HepG2 (cell line): ENCODE results near the gene NUP62. TPM values are rescaled to one million over a fixed set of nuclear protein-coding genes. Genes with fewer than 3 reads are reported as not detected.

Source experiments
- ATAC-seq: fragments of 200-7000 bp; cut with Tn5 transposase; 3 replicates; pipeline ENCODE4 v1.9.1; 2020; ENCODE audit warnings: mild to moderate bottlenecking, moderate library complexity
- BruUV-seq: library from RNA; stranded (reverse); fragments of 400-500 nt; replicated peaks from 2 replicates; lab custom pipeline; 2021; lab: Mats Ljungman, UMichigan
- CTCF ChIA-PET: fragments of 300-600 bp; formaldehyde crosslinking; extraction: SDS; loops from one replicate; lab custom pipeline; 2021; ENCODE audit warnings: low total read pairs, inconsistent platforms, low intra/inter-chr PET ratio; lab: Yijun Ruan, JAX
- POLR2A ChIA-PET: fragments of 350-600 bp; sonication (Branson Sonifier 250); formaldehyde crosslinking; loops from one replicate; lab custom pipeline; 2020; ENCODE audit warnings: antibody characterized with exemption, inconsistent platforms; lab: Yijun Ruan, JAX
- DNase-seq: peaks from one replicate; pipeline ENCODE4 v3.0.0-alpha.2; 2015; ENCODE audit warnings: low spot score
- FAIRE-seq: peaks from 3 replicates; lab custom pipeline; 2011; peaks lifted over from hg19 to GRCh38; lab: Jason Lieb, UNC
- H2AFZ ChIP-seq: one replicate; pipeline ENCODE4 v1.6.1; 2011; ENCODE audit warnings: low read length, inconsistent platforms
- H3K27ac ChIP-seq: fragments of 300-600 bp; 3 replicates; pipeline ENCODE4 v1.8.0; 2011; ENCODE audit warnings: mixed run types, mild to moderate bottlenecking, mixed read lengths, low read length, inconsistent platforms; ENCODE audit not compliant: insufficient read depth; ENCODE audit errors: extremely low read length
- H3K27me3 ChIP-seq, 2 experiments: fragments of 200-600 bp in 1 of 2; 2 replicates in 1 of 2; 3 replicates in 1 of 2; pipeline versions ENCODE4 v1.6.0 to v1.8.0; 2011; ENCODE audit warnings: low read length in 2 of 2, mild to moderate bottlenecking in 2 of 2, moderate library complexity in 2 of 2, inconsistent platforms in 1 of 2; ENCODE audit not compliant: insufficient read depth in 2 of 2, control insufficient read depth in 1 of 2
- H3K36me3 ChIP-seq, 2 experiments: fragments of 200-600 bp in 1 of 2; replicated peaks in 1 of 2; 2 replicates in 1 of 2; 3 replicates in 1 of 2; pipeline versions ENCODE4 v1.5.1 to v1.8.0; 2011; ENCODE audit warnings: low read length in 2 of 2, inconsistent platforms in 1 of 2; ENCODE audit not compliant: insufficient read depth in 2 of 2, control insufficient read depth in 1 of 2
- H3K4me1 ChIP-seq: 2 replicates; pipeline ENCODE4 v1.5.1; 2012; ENCODE audit warnings: low read length, inconsistent platforms; ENCODE audit not compliant: insufficient read depth
- H3K4me2 ChIP-seq: 2 replicates; pipeline ENCODE4 v1.6.0; 2011; ENCODE audit warnings: low read depth, low read length, inconsistent platforms
- H3K4me3 ChIP-seq, 3 experiments: fragments of 200-600 bp in 1 of 3; sonication (generic), shearing (Covaris generic) in 1 of 3; replicated peaks in 1 of 3; 2 replicates each; pipeline ENCODE4 v1.5.1; 2011 to 2016; ENCODE audit warnings: low read length in 3 of 3, inconsistent platforms in 2 of 3, low read depth in 2 of 3, mild to moderate bottlenecking in 2 of 3, control low read depth in 1 of 3, mixed read lengths in 1 of 3; ENCODE audit not compliant: insufficient read depth in 1 of 3
- H3K79me2 ChIP-seq: one replicate; pipeline ENCODE4 v1.6.1; 2011; ENCODE audit warnings: low read length, inconsistent platforms; ENCODE audit not compliant: insufficient read depth
- H3K9ac ChIP-seq: 2 replicates; pipeline ENCODE4 v1.6.0; 2011; ENCODE audit warnings: mild to moderate bottlenecking, low read depth, low read length, inconsistent platforms; ENCODE audit not compliant: insufficient read depth
- H3K9me3 ChIP-seq: 2 replicates; pipeline ENCODE4 v1.5.1; 2012; ENCODE audit warnings: mild to moderate bottlenecking, low read length
- H4K20me1 ChIP-seq: 2 replicates; pipeline ENCODE4 v1.6.0; 2011; ENCODE audit warnings: inconsistent platforms, mild to moderate bottlenecking, low read length, moderate library complexity; ENCODE audit not compliant: insufficient read depth
- FLYWCH1 ChIP-seq: sonication (generic); formaldehyde crosslinking; IDR thresholded peaks from 2 replicates; pipeline ENCODE4 v1.8.1; 2023; ENCODE audit warnings: mild to moderate bottlenecking, missing genetic modification reagents
- KDM2A ChIP-seq: sonication (generic); formaldehyde crosslinking; IDR thresholded peaks from 2 replicates; pipeline ENCODE4 v1.4.0; 2020; ENCODE audit warnings: low read depth, missing genetic modification reagents, borderline replicate concordance
- MAF1 ChIP-seq: sonication (generic); formaldehyde crosslinking; IDR thresholded peaks from 2 replicates; pipeline ENCODE4 v1.5.0; 2020; ENCODE audit warnings: missing genetic modification reagents, borderline replicate concordance
- POGZ ChIP-seq: sonication (generic); formaldehyde crosslinking; IDR thresholded peaks from 2 replicates; pipeline ENCODE4 v1.4.0; 2020; ENCODE audit warnings: mild to moderate bottlenecking, missing genetic modification reagents
- TFDP2 ChIP-seq: sonication (generic); formaldehyde crosslinking; IDR thresholded peaks from 2 replicates; pipeline ENCODE4 v1.4.0; 2020; ENCODE audit warnings: missing genetic modification reagents
- U2AF1 ChIP-seq: fragments of 200-400 bp; formaldehyde crosslinking; optimal IDR thresholded peaks from 2 replicates; pipeline ENCODE3; 2017; ENCODE audit warnings: mild to moderate bottlenecking, low read depth, low read length
- ZBTB7A ChIP-seq: sonication (generic); formaldehyde crosslinking; IDR thresholded peaks from 2 replicates; pipeline ENCODE4 v1.8.0; 2022; ENCODE audit warnings: mild to moderate bottlenecking, missing genetic modification reagents
- ZC3H4 ChIP-seq: sonication (generic); formaldehyde crosslinking; IDR thresholded peaks from 2 replicates; pipeline ENCODE4 v1.4.0; 2020; ENCODE audit warnings: missing genetic modification reagents, borderline replicate concordance
- ZFP36 ChIP-seq: fragments of 150-350 bp; IDR thresholded peaks from 2 replicates; pipeline ENCODE4 v1.6.1; 2018; ENCODE audit warnings: borderline replicate concordance, low read length, low read depth; ENCODE audit not compliant: partially characterized antibody
- ZNF280B ChIP-seq: sonication (generic); formaldehyde crosslinking; IDR thresholded peaks from 2 replicates; pipeline ENCODE4 v1.5.0; 2020; ENCODE audit warnings: missing genetic modification reagents, mild to moderate bottlenecking, borderline replicate concordance
- ZNF350 ChIP-seq: sonication (generic); formaldehyde crosslinking; IDR thresholded peaks from 2 replicates; pipeline ENCODE4 v1.4.0; 2020; ENCODE audit warnings: mild to moderate bottlenecking, low read depth, missing genetic modification reagents, borderline replicate concordance
- WGBS: methylation state at CpG from one replicate; pipeline ENCODE4 v1.1.6; 2017; ENCODE audit warnings: low lambda C conversion rate; 5-methylcytosine and 5-hydroxymethylcytosine counted together
- in situ Hi-C: cut with HindIII; loops from 2 replicates; pipeline ENCODE4 v1.10.0; 2017; ENCODE audit warnings: low pct_unique_long_range_greater_than_20kb; ENCODE audit not compliant: extremely low pct_ligation_motif_present
- intact Hi-C: fragments of 100-400 bp; cut with micrococcal nuclease; formaldehyde crosslinking; loops from one replicate; pipeline ENCODE4 v1.10.0; 2022; ENCODE audit not compliant: unreplicated experiment
- polyA plus RNA-seq, 8 experiments: library from polyadenylated mRNA; depleted of rRNA in 3 of 8; stranded (reverse) in 7 of 8; unstranded in 1 of 8; fragments of >200 nt; fragmentation: Illumina TruSeq in 4 of 8; extraction: Trizol in 4 of 8; gene quantifications; 2 replicates each; pipeline versions ENCODE4 v1.2.1 to v1.2.3, GENCODE V29; 2011 to 2016; ENCODE audit warnings: low read depth in 4 of 8, missing spikeins in 1 of 8, mixed read lengths in 1 of 8; ENCODE audit not compliant: insufficient read depth in 1 of 8
- total RNA-seq, 5 experiments: library from RNA; depleted of rRNA; stranded (reverse); fragments of >200 nt; fragmentation: Illumina TruSeq; extraction: Trizol; gene quantifications; 2 replicates each; pipeline ENCODE4 v1.2.3, GENCODE V29; 2016; ENCODE audit warnings: low read depth in 1 of 5
- TF ChIP-seq, protein P1 (sequence below): sonication (generic); formaldehyde crosslinking; IDR thresholded peaks from 2 replicates; pipeline ENCODE4 v1.4.0; 2020; ENCODE audit warnings: missing genetic modification reagents

The NUP62 gene
- total and polyA plus RNA-seq, 2 of the 13 experiments (the other 11 are each of a cell fraction or from before 2014, with no cell fraction given) = 16.5 to 41.5 TPM

DNA sequence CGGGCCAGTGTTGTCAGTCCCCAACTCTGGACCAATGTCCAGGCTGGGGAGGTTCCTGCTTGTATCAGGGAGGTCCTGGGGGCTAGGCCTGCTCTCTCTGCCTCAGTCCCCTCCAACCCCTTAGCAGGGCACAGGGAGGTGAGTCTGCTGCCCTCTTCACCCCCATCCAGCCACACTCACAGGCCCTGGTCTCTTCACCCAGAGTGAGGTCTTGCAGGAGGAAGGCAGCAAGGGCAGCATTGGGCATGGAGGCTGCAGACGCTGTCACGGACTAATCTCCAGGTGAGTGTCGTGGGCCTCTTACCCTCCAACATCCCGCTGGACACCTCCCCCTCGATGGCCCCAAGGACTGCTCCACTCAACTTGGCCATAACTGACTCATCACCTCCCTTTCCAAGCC, 43.5 kb upstream of the NUP62 start:
- ATAC-seq (no peak), DNase-seq (no peak), FAIRE-seq (no peak)
- TF ChIP-seq POGZ (CRISPR knock-in tag) (no peak), FLYWCH1 (CRISPR knock-in tag) (no peak), ZC3H4 (CRISPR knock-in tag) (no peak), ZNF280B (CRISPR knock-in tag) (no peak), TFDP2 (CRISPR knock-in tag) (no peak), ZBTB7A (CRISPR knock-in tag) (no peak), ZFP36 (no peak), KDM2A (CRISPR knock-in tag) (no peak), U2AF1 (no peak), ZNF350 (no peak), MAF1 (CRISPR knock-in tag) (no peak)
- TF ChIP-seq, protein P1, sequence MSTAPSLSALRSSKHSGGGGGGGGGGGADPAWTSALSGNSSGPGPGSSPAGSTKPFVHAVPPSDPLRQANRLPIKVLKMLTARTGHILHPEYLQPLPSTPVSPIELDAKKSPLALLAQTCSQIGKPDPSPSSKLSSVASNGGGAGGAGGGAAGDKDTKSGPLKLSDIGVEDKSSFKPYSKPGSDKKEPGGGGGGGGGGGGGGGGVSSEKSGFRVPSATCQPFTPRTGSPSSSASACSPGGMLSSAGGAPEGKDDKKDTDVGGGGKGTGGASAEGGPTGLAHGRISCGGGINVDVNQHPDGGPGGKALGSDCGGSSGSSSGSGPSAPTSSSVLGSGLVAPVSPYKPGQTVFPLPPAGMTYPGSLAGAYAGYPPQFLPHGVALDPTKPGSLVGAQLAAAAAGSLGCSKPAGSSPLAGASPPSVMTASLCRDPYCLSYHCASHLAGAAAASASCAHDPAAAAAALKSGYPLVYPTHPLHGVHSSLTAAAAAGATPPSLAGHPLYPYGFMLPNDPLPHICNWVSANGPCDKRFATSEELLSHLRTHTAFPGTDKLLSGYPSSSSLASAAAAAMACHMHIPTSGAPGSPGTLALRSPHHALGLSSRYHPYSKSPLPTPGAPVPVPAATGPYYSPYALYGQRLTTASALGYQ (CRISPR knock-in tag) = no peak
- no peaks in the 10 kb centered on the region for H3K9me3 ChIP-seq
- H3K4me1 ChIP-seq = no peaks in the 10 kb centered on the region
- no peaks in the 10 kb centered on the region for H4K20me1 ChIP-seq
- ChIA-PET POLR2A (no interaction called here), CTCF (no interaction called here)
- no peak overlapping the region for H3K9ac ChIP-seq
- BruUV-seq = no TSS peak
- no peaks in the 10 kb centered on the region; a peak in 1 of 5 replicates for H3K36me3 ChIP-seq
- no peak overlapping the region for H3K4me3 ChIP-seq
- H2AFZ ChIP-seq = no peak overlapping the region
- H3K27ac ChIP-seq = no peak overlapping the region
- in situ Hi-C loops (no loop called here), intact Hi-C loops (no loop called here)
- WGBS = 66% methylated on average over 6 of the region's 6 CpGs
- peaks cover 0 to 5% of the 10 kb centered on the region in 2 experiments; a peak in 1 of 5 replicates for H3K27me3 ChIP-seq
- H3K79me2 ChIP-seq = no peaks in the 10 kb centered on the region
- no peak overlapping the region for H3K4me2 ChIP-seq
